Fibroblast of lung (primary cell): Measurements from ENCODE around the gene WSCD2. TPM values are rescaled to one million over a fixed set of nuclear protein-coding genes. Genes with fewer than 3 reads are reported as not detected.

Experiments
- DNase-seq, 2 donors: peaks; one replicate each; pipeline versions ENCODE4 v3.0.0 to v3.0.0-alpha.2; 2010; ENCODE audit warnings: low read depth in 2 of 2
- H2AFZ ChIP-seq: 2 replicates; pipeline ENCODE4 v1.5.1; 2012; ENCODE audit warnings: low read length, control low read depth, inconsistent platforms
- H3K27ac ChIP-seq: 2 replicates; pipeline ENCODE4 v1.5.1; 2011; ENCODE audit warnings: low read length, control low read depth; ENCODE audit not compliant: insufficient read depth
- H3K27me3 ChIP-seq: 2 replicates; pipeline ENCODE4 v1.5.1; 2011; ENCODE audit warnings: mild to moderate bottlenecking, low read length; ENCODE audit not compliant: control insufficient read depth, insufficient read depth
- H3K36me3 ChIP-seq: 2 replicates; pipeline ENCODE4 v1.5.1; 2011; ENCODE audit warnings: low read length; ENCODE audit not compliant: control insufficient read depth, insufficient read depth
- H3K4me1 ChIP-seq: 2 replicates; pipeline ENCODE4 v1.5.1; 2011; ENCODE audit warnings: low read length; ENCODE audit not compliant: control insufficient read depth, insufficient read depth; ENCODE audit errors: extremely low read depth
- H3K4me2 ChIP-seq: 2 replicates; pipeline ENCODE4 v1.5.1; 2011; ENCODE audit warnings: low read length, control low read depth; ENCODE audit not compliant: insufficient read depth; ENCODE audit errors: extremely low read depth
- H3K4me3 ChIP-seq, 4 experiments: fragments of 200-600 bp in 1 of 4; sonication (generic) in 1 of 4; replicated peaks in 1 of 4; 2 replicates each; pipeline ENCODE4 v1.5.1; 2011 to 2016; ENCODE audit warnings: low read length in 4 of 4, low read depth in 3 of 4, mild to moderate bottlenecking in 3 of 4, control low read depth in 2 of 4, inconsistent platforms in 1 of 4, mixed read lengths in 1 of 4; ENCODE audit not compliant: insufficient read depth in 1 of 4; ENCODE audit errors: control extremely low read depth in 1 of 4
- H3K79me2 ChIP-seq: 2 replicates; pipeline ENCODE4 v1.5.1; 2012; ENCODE audit warnings: mild to moderate bottlenecking, low read length, inconsistent platforms; ENCODE audit not compliant: control insufficient read depth, insufficient read depth
- H3K9ac ChIP-seq: 2 replicates; pipeline ENCODE4 v1.5.1; 2011; ENCODE audit warnings: mild to moderate bottlenecking, low read length, control low read depth; ENCODE audit not compliant: insufficient read depth
- H3K9me3 ChIP-seq: 2 replicates; pipeline ENCODE4 v1.5.1; 2012; ENCODE audit warnings: low read depth, low read length; ENCODE audit not compliant: control insufficient read depth, insufficient read depth
- H4K20me1 ChIP-seq: 2 replicates; pipeline ENCODE4 v1.5.1; 2011; ENCODE audit warnings: low read length; ENCODE audit not compliant: control insufficient read depth, insufficient read depth; ENCODE audit errors: extremely low read depth
- EZH2 ChIP-seq: IDR thresholded peaks from 2 replicates; pipeline ENCODE4 v1.5.1; 2012; ENCODE audit warnings: low read length, control low read depth, mild to moderate bottlenecking; ENCODE audit errors: missing control alignments
- polyA plus RNA-seq, 2 donors: library from polyadenylated mRNA; depleted of rRNA in 1 of 2; stranded (reverse) in 1 of 2; unstranded in 1 of 2; fragments of >200 nt; gene quantifications; 2 replicates each; pipeline ENCODE4 v1.2.1, GENCODE V29; 2011 to 2012; ENCODE audit warnings: missing spikeins in 1 of 2
- total RNA-seq: library from RNA; depleted of rRNA; stranded (reverse); fragments of >200 nt; gene quantifications from 2 replicates; pipeline ENCODE4 v1.2.1, GENCODE V29; 2014
- TF ChIP-seq, protein P1 (sequence below), 2 donors: IDR thresholded peaks in 1 of 2; conservative IDR thresholded peaks in 1 of 2; 1 replicate in 1 of 2; 2 replicates in 1 of 2; pipeline ENCODE4 v1.5.1; 2011 to 2012; ENCODE audit warnings: low read length in 2 of 2, control low read depth in 1 of 2, inconsistent platforms in 1 of 2, low read depth in 1 of 2, mild to moderate bottlenecking in 1 of 2

Gene WSCD2
- total and polyA plus RNA-seq, 2 donors (not counting 1 experiment from before 2014, with no cell fraction given): not detected

DNA sequence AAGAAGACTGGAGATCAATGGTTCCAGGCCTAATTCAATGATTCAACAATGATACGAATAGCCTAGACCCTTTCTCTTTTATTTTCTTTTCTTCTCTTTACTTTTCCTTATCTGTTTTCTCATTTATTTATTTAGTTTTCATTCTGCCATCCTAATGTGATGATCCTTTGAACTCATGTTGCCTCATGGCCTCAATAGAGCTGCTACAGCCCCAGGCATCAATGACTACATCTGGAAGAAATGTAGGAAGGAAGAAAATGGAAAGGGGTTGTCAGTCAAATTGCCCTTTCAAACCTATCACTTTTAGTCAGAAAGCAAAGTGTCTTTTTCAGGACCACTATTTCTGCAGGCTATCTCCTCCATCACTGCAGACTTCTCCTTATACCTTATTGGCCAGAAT lies 140.1 kb downstream of the WSCD2 start:
- no peaks in the 10 kb centered on the region for H3K27me3 ChIP-seq
- H2AFZ ChIP-seq: no peak overlapping the region

DNA sequence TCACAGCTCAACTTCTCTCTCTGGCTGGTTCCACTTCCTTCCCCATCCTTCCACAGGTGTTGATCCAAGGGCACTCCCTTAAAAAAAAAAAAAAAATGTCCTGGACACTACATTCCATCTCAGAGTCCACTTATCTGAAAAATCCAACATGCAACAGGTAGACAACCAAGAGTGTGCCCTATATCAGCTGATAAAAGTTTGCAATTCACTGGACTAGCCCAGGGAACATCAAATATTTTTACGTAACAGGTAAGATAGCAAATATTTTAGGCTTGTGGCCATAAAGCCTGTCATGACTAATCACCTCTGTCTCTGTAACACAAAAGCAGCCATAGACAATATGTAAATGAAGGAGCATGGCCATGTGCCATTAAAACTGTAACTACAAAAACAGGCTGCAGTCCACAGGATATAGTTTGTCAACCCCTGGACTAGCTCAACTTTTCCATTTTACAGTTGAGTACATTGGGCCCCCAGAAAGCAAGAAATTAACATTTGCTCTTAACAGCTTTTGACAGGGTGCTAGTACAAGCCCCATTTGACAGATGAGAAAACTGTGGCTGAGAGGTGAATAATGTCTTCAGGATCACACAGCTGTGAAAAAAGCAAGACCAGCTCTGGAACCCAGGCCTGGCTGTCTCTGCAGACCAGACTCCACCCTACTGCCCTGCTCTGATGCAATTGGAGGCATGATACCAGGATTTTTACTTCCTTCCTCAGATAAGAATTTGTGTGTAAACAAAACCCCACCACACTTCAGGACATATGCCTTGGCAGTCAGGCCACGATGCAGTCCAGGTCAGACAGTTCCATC lies 141.2 kb downstream of the WSCD2 start:
- Histone ChIP-seq H3K9ac (no peak overlapping the region), H3K27me3 (no peaks in the 10 kb centered on the region), H3K4me1 (no peaks in the 10 kb centered on the region), H3K9me3 (no peaks in the 10 kb centered on the region), H2AFZ (no peak overlapping the region), H3K79me2 (no peaks in the 10 kb centered on the region), H4K20me1 (no peaks in the 10 kb centered on the region), H3K36me3 (no peaks in the 10 kb centered on the region), H3K4me2 (no peak overlapping the region), H3K4me3 (no peak overlapping the region), H3K27ac (no peak overlapping the region)
- no peak for DNase-seq
- TF ChIP-seq, protein P1, sequence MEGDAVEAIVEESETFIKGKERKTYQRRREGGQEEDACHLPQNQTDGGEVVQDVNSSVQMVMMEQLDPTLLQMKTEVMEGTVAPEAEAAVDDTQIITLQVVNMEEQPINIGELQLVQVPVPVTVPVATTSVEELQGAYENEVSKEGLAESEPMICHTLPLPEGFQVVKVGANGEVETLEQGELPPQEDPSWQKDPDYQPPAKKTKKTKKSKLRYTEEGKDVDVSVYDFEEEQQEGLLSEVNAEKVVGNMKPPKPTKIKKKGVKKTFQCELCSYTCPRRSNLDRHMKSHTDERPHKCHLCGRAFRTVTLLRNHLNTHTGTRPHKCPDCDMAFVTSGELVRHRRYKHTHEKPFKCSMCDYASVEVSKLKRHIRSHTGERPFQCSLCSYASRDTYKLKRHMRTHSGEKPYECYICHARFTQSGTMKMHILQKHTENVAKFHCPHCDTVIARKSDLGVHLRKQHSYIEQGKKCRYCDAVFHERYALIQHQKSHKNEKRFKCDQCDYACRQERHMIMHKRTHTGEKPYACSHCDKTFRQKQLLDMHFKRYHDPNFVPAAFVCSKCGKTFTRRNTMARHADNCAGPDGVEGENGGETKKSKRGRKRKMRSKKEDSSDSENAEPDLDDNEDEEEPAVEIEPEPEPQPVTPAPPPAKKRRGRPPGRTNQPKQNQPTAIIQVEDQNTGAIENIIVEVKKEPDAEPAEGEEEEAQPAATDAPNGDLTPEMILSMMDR (conservative IDR thresholded peaks at IDR 0.05 in 1 of 2, IDR thresholded peaks at IDR 0.05 in 1 of 2; ENCODE audit: low read depth in 1 of 2, low read length in 2 of 2): no peak
- no peak for TF ChIP-seq EZH2

More for the DNA sequence above, 140.1 kb downstream of the WSCD2 start:
- H3K9ac ChIP-seq: no peak overlapping the region
- H4K20me1 ChIP-seq: no peaks in the 10 kb centered on the region
- no peaks in the 10 kb centered on the region for H3K36me3 ChIP-seq
- H3K27ac ChIP-seq: no peak overlapping the region
- no peaks in the 10 kb centered on the region for H3K9me3 ChIP-seq
- DNase-seq: no peak
- TF ChIP-seq, protein P1 (conservative IDR thresholded peaks at IDR 0.05 in 1 of 2, IDR thresholded peaks at IDR 0.05 in 1 of 2; ENCODE audit: low read depth in 1 of 2, low read length in 2 of 2): no peak
- no peak for TF ChIP-seq EZH2
- H3K4me2 ChIP-seq: no peak overlapping the region
- no peaks in the 10 kb centered on the region for H3K4me1 ChIP-seq
- H3K79me2 ChIP-seq: no peaks in the 10 kb centered on the region
- H3K4me3 ChIP-seq: no peak overlapping the region

- Histone ChIP-seq H3K4me1 (no peaks in the 10 kb centered on the region), H2AFZ (no peak overlapping the region), H3K27ac (no peak overlapping the region), H3K4me3 (no peak overlapping the region), H3K9ac (no peak overlapping the region), H4K20me1 (no peaks in the 10 kb centered on the region), H3K36me3 (no peaks in the 10 kb centered on the region), H3K79me2 (no peaks in the 10 kb centered on the region), H3K27me3 (no peaks in the 10 kb centered on the region), H3K4me2 (no peak overlapping the region), H3K9me3 (no peaks in the 10 kb centered on the region)
- no peak for TF ChIP-seq EZH2
- TF ChIP-seq, protein P1 (conservative IDR thresholded peaks at IDR 0.05 in 1 of 2, IDR thresholded peaks at IDR 0.05 in 1 of 2; ENCODE audit: low read depth in 1 of 2, low read length in 2 of 2): no peak
- DNase-seq: no peak
Measured at GRCh38 chr12:108270849-108271143, 141.7 kb downstream of the WSCD2 start.
